ENCODE results near the gene DMD.

DNA sequence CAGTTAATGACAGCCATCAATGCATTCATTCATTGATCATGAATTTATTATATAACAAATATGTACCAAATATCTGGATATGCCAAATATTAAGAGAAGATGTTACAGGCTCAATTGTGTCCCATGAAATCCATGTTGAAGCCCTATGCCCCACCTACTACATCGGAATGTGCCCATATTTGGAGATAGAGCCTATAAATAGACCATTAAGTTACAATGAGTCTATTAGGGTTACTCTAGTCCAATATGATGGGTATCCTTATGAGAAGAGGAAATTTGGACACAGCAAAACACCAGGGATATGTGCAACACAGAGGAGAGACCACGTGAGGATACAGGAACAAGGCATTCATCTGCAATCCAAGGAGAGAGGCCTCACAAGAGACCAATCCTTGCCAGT, 634.5 kb downstream of the DMD start:
- TF ChIP-seq, protein P1, sequence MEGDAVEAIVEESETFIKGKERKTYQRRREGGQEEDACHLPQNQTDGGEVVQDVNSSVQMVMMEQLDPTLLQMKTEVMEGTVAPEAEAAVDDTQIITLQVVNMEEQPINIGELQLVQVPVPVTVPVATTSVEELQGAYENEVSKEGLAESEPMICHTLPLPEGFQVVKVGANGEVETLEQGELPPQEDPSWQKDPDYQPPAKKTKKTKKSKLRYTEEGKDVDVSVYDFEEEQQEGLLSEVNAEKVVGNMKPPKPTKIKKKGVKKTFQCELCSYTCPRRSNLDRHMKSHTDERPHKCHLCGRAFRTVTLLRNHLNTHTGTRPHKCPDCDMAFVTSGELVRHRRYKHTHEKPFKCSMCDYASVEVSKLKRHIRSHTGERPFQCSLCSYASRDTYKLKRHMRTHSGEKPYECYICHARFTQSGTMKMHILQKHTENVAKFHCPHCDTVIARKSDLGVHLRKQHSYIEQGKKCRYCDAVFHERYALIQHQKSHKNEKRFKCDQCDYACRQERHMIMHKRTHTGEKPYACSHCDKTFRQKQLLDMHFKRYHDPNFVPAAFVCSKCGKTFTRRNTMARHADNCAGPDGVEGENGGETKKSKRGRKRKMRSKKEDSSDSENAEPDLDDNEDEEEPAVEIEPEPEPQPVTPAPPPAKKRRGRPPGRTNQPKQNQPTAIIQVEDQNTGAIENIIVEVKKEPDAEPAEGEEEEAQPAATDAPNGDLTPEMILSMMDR (IDR thresholded peaks at IDR 0.05), result no peak
- TF ChIP-seq POLR2AphosphoS5 (IDR thresholded peaks at IDR 0.05; ENCODE audit: low read depth, low read length) (no peak), SIN3A (IDR thresholded peaks at IDR 0.05; ENCODE audit: borderline replicate concordance, insufficient read depth, low read depth, low read length) (no peak), TCF7L2 (IDR thresholded peaks at IDR 0.05; ENCODE audit: low read depth, low read length) (no peak)
- TF ChIP-seq, protein P2, sequence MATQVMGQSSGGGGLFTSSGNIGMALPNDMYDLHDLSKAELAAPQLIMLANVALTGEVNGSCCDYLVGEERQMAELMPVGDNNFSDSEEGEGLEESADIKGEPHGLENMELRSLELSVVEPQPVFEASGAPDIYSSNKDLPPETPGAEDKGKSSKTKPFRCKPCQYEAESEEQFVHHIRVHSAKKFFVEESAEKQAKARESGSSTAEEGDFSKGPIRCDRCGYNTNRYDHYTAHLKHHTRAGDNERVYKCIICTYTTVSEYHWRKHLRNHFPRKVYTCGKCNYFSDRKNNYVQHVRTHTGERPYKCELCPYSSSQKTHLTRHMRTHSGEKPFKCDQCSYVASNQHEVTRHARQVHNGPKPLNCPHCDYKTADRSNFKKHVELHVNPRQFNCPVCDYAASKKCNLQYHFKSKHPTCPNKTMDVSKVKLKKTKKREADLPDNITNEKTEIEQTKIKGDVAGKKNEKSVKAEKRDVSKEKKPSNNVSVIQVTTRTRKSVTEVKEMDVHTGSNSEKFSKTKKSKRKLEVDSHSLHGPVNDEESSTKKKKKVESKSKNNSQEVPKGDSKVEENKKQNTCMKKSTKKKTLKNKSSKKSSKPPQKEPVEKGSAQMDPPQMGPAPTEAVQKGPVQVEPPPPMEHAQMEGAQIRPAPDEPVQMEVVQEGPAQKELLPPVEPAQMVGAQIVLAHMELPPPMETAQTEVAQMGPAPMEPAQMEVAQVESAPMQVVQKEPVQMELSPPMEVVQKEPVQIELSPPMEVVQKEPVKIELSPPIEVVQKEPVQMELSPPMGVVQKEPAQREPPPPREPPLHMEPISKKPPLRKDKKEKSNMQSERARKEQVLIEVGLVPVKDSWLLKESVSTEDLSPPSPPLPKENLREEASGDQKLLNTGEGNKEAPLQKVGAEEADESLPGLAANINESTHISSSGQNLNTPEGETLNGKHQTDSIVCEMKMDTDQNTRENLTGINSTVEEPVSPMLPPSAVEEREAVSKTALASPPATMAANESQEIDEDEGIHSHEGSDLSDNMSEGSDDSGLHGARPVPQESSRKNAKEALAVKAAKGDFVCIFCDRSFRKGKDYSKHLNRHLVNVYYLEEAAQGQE (IDR thresholded peaks at IDR 0.05; ENCODE audit: insufficient read depth in 1 of 2, low read depth in 2 of 2, low read length in 1 of 2), result no peak

Data from Panc1 (cell line).